Measurements from ENCODE around the gene SLC7A6OS.

Gene SLC7A6OS

DNA sequence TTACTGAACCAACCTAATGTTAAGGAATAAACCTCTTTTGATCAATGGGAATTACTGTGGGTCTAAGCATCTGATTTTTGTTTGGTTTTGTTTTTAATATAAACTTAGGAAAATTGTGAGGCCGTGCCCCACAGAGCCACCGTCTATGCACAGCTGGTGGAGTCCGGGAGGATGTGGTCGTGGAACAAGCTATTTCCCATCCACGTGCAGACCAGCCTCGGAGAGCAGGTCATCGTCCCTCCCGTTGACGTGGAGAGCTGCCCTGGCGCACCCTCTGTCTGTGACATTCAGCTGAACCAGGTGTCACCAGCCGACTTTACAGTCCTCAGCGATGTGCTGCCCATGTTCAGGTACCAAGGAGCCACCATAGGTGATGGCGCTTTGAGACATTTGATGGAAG is 28.5 kb upstream of the SLC7A6OS start:
- Histone ChIP-seq H3K27ac (ENCODE audit: extremely low read depth, low read depth, low read length) (no peak overlapping the region), H3K36me3 (ENCODE audit: control insufficient read depth in 2 of 2, insufficient read depth in 1 of 2, low read length in 2 of 2) (peaks cover 15 to 88% of the 10 kb centered on the region in 2 experiments; a peak in 2 of 3 replicates), H3K9me3 (ENCODE audit: control insufficient read depth, insufficient read depth, low read depth, low read length) (no peaks in the 10 kb centered on the region), H3K4me1 (ENCODE audit: control insufficient read depth, insufficient read depth, low read length) (no peaks in the 10 kb centered on the region), H3K4me3 (ENCODE audit: low read depth, low read length) (no peak overlapping the region)
- POLR2A ChIA-PET = interaction anchor here (1.8 kb wide), 1 partner anchor 28 kb away, joined by 6 read pairs; the partner anchor contains the start of genes PRMT7 and SLC7A6OS
- no peak for TF ChIP-seq ZBTB8A (tag by site-specific recombination; IDR thresholded peaks at IDR 0.05)
- TF ChIP-seq, protein P1, sequence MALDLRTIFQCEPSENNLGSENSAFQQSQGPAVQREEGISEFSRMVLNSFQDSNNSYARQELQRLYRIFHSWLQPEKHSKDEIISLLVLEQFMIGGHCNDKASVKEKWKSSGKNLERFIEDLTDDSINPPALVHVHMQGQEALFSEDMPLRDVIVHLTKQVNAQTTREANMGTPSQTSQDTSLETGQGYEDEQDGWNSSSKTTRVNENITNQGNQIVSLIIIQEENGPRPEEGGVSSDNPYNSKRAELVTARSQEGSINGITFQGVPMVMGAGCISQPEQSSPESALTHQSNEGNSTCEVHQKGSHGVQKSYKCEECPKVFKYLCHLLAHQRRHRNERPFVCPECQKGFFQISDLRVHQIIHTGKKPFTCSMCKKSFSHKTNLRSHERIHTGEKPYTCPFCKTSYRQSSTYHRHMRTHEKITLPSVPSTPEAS (tag by site-specific recombination; IDR thresholded peaks at IDR 0.05) = no peak
- no peak for TF ChIP-seq ZNF19 (tag by site-specific recombination; IDR thresholded peaks at IDR 0.05; ENCODE audit: low read depth)
- TF ChIP-seq ZFP69B (tag by site-specific recombination; IDR thresholded peaks at IDR 0.05) = no peak
- no peak for TF ChIP-seq ZNF140 (tag by site-specific recombination; IDR thresholded peaks at IDR 0.05)
- TF ChIP-seq ZNF18 (tag by site-specific recombination; IDR thresholded peaks at IDR 0.05) = no peak
- no peak for TF ChIP-seq YY2 (tag by site-specific recombination; IDR thresholded peaks at IDR 0.05)
- TF ChIP-seq ZNF629 (tag by site-specific recombination; IDR thresholded peaks at IDR 0.05) = no peak
- TF ChIP-seq ZNF48 (tag by site-specific recombination; IDR thresholded peaks at IDR 0.05) = no peak
- no peak for TF ChIP-seq ZNF670 (tag by site-specific recombination; IDR thresholded peaks at IDR 0.05; ENCODE audit: low read depth)
- TF ChIP-seq ZNF248 (tag by site-specific recombination; IDR thresholded peaks at IDR 0.05) = no peak
- TF ChIP-seq ZNF596 (tag by site-specific recombination; IDR thresholded peaks at IDR 0.05) = no peak
- TF ChIP-seq ZXDB (tag by site-specific recombination; IDR thresholded peaks at IDR 0.05) = no peak
- no peak for TF ChIP-seq SP3 (tag by site-specific recombination; IDR thresholded peaks at IDR 0.05)
- TF ChIP-seq ZNF830 (tag by site-specific recombination; IDR thresholded peaks at IDR 0.05; ENCODE audit: low read depth) = no peak
- CTCF ChIA-PET = interaction anchor here (0.6 to 1.4 kb wide), 4 partner anchors 75 to 547 kb away, joined by 3 to 6 read pairs (median 4); partner anchors contain the start of gene SLC7A6

GRCh38 chr16:68338326-68339119 is 27.8 kb upstream of the SLC7A6OS start:
- no peak overlapping the region for H3K4me3 ChIP-seq (ENCODE audit: low read depth, low read length)
- peaks cover 10 to 85% of the 10 kb centered on the region in 2 experiments; a peak in 2 of 3 replicates for H3K36me3 ChIP-seq (ENCODE audit: control insufficient read depth in 2 of 2, insufficient read depth in 1 of 2, low read length in 2 of 2)
- no peaks in the 10 kb centered on the region for H3K9me3 ChIP-seq (ENCODE audit: control insufficient read depth, insufficient read depth, low read depth, low read length)
- TF ChIP-seq, protein P2, sequence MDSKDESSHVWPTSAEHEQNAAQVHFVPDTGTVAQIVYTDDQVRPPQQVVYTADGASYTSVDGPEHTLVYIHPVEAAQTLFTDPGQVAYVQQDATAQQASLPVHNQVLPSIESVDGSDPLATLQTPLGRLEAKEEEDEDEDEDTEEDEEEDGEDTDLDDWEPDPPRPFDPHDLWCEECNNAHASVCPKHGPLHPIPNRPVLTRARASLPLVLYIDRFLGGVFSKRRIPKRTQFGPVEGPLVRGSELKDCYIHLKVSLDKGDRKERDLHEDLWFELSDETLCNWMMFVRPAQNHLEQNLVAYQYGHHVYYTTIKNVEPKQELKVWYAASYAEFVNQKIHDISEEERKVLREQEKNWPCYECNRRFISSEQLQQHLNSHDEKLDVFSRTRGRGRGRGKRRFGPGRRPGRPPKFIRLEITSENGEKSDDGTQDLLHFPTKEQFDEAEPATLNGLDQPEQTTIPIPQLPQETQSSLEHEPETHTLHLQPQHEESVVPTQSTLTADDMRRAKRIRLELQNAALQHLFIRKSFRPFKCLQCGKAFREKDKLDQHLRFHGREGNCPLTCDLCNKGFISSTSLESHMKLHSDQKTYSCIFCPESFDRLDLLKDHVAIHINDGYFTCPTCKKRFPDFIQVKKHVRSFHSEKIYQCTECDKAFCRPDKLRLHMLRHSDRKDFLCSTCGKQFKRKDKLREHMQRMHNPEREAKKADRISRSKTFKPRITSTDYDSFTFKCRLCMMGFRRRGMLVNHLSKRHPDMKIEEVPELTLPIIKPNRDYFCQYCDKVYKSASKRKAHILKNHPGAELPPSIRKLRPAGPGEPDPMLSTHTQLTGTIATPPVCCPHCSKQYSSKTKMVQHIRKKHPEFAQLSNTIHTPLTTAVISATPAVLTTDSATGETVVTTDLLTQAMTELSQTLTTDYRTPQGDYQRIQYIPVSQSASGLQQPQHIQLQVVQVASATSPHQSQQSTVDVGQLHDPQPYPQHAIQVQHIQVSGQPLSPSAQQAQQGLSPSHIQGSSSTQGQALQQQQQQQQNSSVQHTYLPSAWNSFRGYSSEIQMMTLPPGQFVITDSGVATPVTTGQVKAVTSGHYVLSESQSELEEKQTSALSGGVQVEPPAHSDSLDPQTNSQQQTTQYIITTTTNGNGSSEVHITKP (tag by site-specific recombination; IDR thresholded peaks at IDR 0.05) = peak; percentile 45
- no peak for TF ChIP-seq ZSCAN5A (tag by site-specific recombination; IDR thresholded peaks at IDR 0.05)
- ChIA-PET POLR2A (interaction anchor here (1.8 kb wide), 1 partner anchor 28 kb away, joined by 6 read pairs; the partner anchor contains the start of genes PRMT7 and SLC7A6OS), CTCF (interaction anchor here (0.7 to 1.6 kb wide), 4 partner anchors 74 to 269 kb away, joined by 3 to 7 read pairs (median 4); partner anchors contain the start of gene SLC7A6)
- H3K4me1 ChIP-seq (ENCODE audit: control insufficient read depth, insufficient read depth, low read length) = no peaks in the 10 kb centered on the region
- H3K27ac ChIP-seq (ENCODE audit: extremely low read depth, low read depth, low read length) = no peak overlapping the region

All from HEK293 (cell line).